Measurements from ENCODE around the gene CDK14. TPM values are rescaled to one million over a fixed set of nuclear protein-coding genes. Genes with fewer than 3 reads are reported as not detected.

Gene CDK14
- polyA plus RNA-seq, 1 donor from 2014 or later: 25.1 TPM

- Histone ChIP-seq H3K27ac (ENCODE audit: low read length) (no peak overlapping the region), H3K4me2 (ENCODE audit: low read length) (no peak overlapping the region), H2AFZ (ENCODE audit: low read depth, low read length) (no peak overlapping the region), H3K9me3 (ENCODE audit: low read length) (no peaks in the 10 kb centered on the region), H3K36me3 (ENCODE audit: insufficient read depth, low read length) (no peaks in the 10 kb centered on the region), H3K27me3 (ENCODE audit: insufficient read depth, low read depth, low read length) (no peaks in the 10 kb centered on the region), H4K20me1 (ENCODE audit: insufficient read depth) (no peaks in the 10 kb centered on the region), H3F3A (ENCODE audit: insufficient read depth, low read length, poor library complexity, severe bottlenecking) (no peaks in the 10 kb centered on the region), H3K9ac (ENCODE audit: low read length) (no peak overlapping the region), H3K79me2 (replicated peaks; ENCODE audit: insufficient read depth, low read length) (no peaks in the 10 kb centered on the region), H3K9me2 (ENCODE audit: insufficient read depth, low read length) (no peaks in the 10 kb centered on the region), H3K4me3 (ENCODE audit: low read length) (no peak overlapping the region)
- no peak for TF ChIP-seq CTCF (IDR thresholded peaks at IDR 0.05; ENCODE audit: poor library complexity, severe bottlenecking)
- TF ChIP-seq POLR2AphosphoS5 (IDR thresholded peaks at IDR 0.05): no peak
- TF ChIP-seq EP300 (conservative IDR thresholded peaks at IDR 0.05; ENCODE audit: poor library complexity, severe bottlenecking): no peak
- TF ChIP-seq, protein P1, sequence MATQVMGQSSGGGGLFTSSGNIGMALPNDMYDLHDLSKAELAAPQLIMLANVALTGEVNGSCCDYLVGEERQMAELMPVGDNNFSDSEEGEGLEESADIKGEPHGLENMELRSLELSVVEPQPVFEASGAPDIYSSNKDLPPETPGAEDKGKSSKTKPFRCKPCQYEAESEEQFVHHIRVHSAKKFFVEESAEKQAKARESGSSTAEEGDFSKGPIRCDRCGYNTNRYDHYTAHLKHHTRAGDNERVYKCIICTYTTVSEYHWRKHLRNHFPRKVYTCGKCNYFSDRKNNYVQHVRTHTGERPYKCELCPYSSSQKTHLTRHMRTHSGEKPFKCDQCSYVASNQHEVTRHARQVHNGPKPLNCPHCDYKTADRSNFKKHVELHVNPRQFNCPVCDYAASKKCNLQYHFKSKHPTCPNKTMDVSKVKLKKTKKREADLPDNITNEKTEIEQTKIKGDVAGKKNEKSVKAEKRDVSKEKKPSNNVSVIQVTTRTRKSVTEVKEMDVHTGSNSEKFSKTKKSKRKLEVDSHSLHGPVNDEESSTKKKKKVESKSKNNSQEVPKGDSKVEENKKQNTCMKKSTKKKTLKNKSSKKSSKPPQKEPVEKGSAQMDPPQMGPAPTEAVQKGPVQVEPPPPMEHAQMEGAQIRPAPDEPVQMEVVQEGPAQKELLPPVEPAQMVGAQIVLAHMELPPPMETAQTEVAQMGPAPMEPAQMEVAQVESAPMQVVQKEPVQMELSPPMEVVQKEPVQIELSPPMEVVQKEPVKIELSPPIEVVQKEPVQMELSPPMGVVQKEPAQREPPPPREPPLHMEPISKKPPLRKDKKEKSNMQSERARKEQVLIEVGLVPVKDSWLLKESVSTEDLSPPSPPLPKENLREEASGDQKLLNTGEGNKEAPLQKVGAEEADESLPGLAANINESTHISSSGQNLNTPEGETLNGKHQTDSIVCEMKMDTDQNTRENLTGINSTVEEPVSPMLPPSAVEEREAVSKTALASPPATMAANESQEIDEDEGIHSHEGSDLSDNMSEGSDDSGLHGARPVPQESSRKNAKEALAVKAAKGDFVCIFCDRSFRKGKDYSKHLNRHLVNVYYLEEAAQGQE (IDR thresholded peaks at IDR 0.05; ENCODE audit: borderline replicate concordance): no peak
- no peak for TF ChIP-seq SMC3 (conservative IDR thresholded peaks at IDR 0.05; ENCODE audit: poor library complexity)
- no peak for TF ChIP-seq RAD21 (conservative IDR thresholded peaks at IDR 0.05)
- TF ChIP-seq EZH2 (IDR thresholded peaks at IDR 0.05; ENCODE audit: borderline replicate concordance, insufficient read depth, low read length, poor library complexity, severe bottlenecking): no peak
- no peak for TF ChIP-seq TAF1 (IDR thresholded peaks at IDR 0.05; ENCODE audit: low read depth)
- TF ChIP-seq MXI1 (conservative IDR thresholded peaks at IDR 0.05; ENCODE audit: poor library complexity, severe bottlenecking): no peak
These were observed 25.7 kb upstream of the CDK14 start for GRCh38 chr7:90570373-90570959.

GRCh38 chr7:90574146-90574819 is 21.8 kb upstream of the CDK14 start:
- TF ChIP-seq MXI1 (conservative IDR thresholded peaks at IDR 0.05; ENCODE audit: poor library complexity, severe bottlenecking) (no peak), RAD21 (conservative IDR thresholded peaks at IDR 0.05) (no peak), EZH2 (IDR thresholded peaks at IDR 0.05; ENCODE audit: borderline replicate concordance, insufficient read depth, low read length, poor library complexity, severe bottlenecking) (no peak), POLR2AphosphoS5 (IDR thresholded peaks at IDR 0.05) (no peak), SMC3 (conservative IDR thresholded peaks at IDR 0.05; ENCODE audit: poor library complexity) (no peak), CTCF (IDR thresholded peaks at IDR 0.05; ENCODE audit: poor library complexity, severe bottlenecking) (no peak), EP300 (conservative IDR thresholded peaks at IDR 0.05; ENCODE audit: poor library complexity, severe bottlenecking) (no peak), TAF1 (IDR thresholded peaks at IDR 0.05; ENCODE audit: low read depth) (no peak)
- TF ChIP-seq, protein P1 (IDR thresholded peaks at IDR 0.05; ENCODE audit: borderline replicate concordance): no peak
- Histone ChIP-seq H3K27me3 (ENCODE audit: insufficient read depth, low read depth, low read length) (no peaks in the 10 kb centered on the region), H3K79me2 (replicated peaks; ENCODE audit: insufficient read depth, low read length) (no peaks in the 10 kb centered on the region), H2AFZ (ENCODE audit: low read depth, low read length) (no peak overlapping the region), H3K4me3 (ENCODE audit: low read length) (no peak overlapping the region), H4K20me1 (ENCODE audit: insufficient read depth) (no peaks in the 10 kb centered on the region), H3K36me3 (ENCODE audit: insufficient read depth, low read length) (no peaks in the 10 kb centered on the region), H3F3A (ENCODE audit: insufficient read depth, low read length, poor library complexity, severe bottlenecking) (no peaks in the 10 kb centered on the region), H3K27ac (ENCODE audit: low read length) (no peak overlapping the region), H3K4me2 (ENCODE audit: low read length) (no peak overlapping the region), H3K9ac (ENCODE audit: low read length) (no peak overlapping the region), H3K9me2 (ENCODE audit: insufficient read depth, low read length) (no peaks in the 10 kb centered on the region), H3K9me3 (ENCODE audit: low read length) (no peaks in the 10 kb centered on the region)
